ENCODE measurements around the gene CTNS. TPM values are rescaled to one million over a fixed set of nuclear protein-coding genes. Genes with fewer than 3 reads are reported as not detected.
"Not testable (repeated sequence)": the region's sequence is repeated elsewhere in the genome, so short reads cannot be mapped to it uniquely, and the experiment has no call there.

Gene CTNS
- total RNA-seq, 2 experiments from 2014 or later = 3.3 to 4.9 TPM

DNA sequence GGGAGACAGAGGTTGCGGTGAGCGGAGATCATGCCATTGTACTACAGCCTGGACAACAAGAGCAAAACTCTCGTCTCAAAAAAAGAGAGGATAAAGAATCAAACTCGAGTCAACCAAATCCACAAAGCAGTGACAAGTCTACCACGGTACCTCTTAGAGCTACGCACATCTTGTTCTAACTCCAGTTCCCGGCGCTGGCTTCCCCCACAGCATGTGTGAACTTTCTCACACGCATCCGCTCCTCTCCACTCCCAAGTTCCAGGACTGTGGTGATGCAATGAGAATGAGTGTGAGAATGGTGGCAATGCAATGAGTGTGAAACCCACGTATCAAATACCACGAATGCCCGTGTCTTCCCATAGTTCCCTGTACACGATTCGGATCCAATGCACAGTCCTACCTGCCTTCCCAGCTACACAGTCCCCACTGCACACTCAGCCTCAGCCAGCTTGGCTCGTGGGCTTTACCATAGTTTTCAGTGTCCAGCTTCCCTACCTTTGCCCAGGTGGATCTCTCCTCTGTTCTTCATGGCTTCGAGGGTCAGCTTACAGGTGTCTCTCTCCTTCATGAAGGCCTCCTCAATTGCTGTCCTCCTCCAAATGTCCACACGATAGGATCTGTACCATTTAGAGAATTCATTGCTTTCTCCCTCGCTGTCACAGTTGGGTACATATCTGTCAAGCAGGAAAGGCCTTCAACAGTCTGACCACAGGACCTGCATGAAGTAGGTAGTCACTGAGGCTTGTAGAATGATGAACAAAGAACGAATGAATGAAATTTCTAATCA, 68.6 kb downstream of the CTNS start:
- H3K4me3 ChIP-seq (ENCODE audit: low read length) = no peak overlapping the region
- H3K36me3 ChIP-seq (ENCODE audit: insufficient read depth, low read length) = no peaks in the 10 kb centered on the region
- Mint-ChIP-seq H3K4me1 (ENCODE audit: low read depth) (peaks cover 17% of the 10 kb centered on the region), H3K36me3 (ENCODE audit: low read depth) (no peaks in the 10 kb centered on the region), H3K27me3 (no peaks in the 10 kb centered on the region), H3K27ac (no peak overlapping the region), H3K9me3 (no peaks in the 10 kb centered on the region), H3K4me3 (no peak overlapping the region)
- TF ChIP-seq, protein P1, sequence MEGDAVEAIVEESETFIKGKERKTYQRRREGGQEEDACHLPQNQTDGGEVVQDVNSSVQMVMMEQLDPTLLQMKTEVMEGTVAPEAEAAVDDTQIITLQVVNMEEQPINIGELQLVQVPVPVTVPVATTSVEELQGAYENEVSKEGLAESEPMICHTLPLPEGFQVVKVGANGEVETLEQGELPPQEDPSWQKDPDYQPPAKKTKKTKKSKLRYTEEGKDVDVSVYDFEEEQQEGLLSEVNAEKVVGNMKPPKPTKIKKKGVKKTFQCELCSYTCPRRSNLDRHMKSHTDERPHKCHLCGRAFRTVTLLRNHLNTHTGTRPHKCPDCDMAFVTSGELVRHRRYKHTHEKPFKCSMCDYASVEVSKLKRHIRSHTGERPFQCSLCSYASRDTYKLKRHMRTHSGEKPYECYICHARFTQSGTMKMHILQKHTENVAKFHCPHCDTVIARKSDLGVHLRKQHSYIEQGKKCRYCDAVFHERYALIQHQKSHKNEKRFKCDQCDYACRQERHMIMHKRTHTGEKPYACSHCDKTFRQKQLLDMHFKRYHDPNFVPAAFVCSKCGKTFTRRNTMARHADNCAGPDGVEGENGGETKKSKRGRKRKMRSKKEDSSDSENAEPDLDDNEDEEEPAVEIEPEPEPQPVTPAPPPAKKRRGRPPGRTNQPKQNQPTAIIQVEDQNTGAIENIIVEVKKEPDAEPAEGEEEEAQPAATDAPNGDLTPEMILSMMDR (IDR thresholded peaks at IDR 0.05) = no peak
- ChIA-PET CTCF (no interaction called here), POLR2A (no interaction called here)
- no peak overlapping the region for H3K27ac ChIP-seq (ENCODE audit: low read depth in 1 of 2, low read length in 2 of 2)
- H3K9me3 ChIP-seq (ENCODE audit: control insufficient read depth in 1 of 2, insufficient read depth in 1 of 2, low read length in 2 of 2) = no peaks in the 10 kb centered on the region
- ATAC-seq (ENCODE audit: poor library complexity) (no peak), DNase-seq (no peak)
- intact Hi-C loops (cut with DNase I, micrococcal nuclease) = no loop called here
- H3K4me1 ChIP-seq (ENCODE audit: insufficient read depth, low read length) = no peaks in the 10 kb centered on the region
- no peaks in the 10 kb centered on the region for H3K27me3 ChIP-seq (ENCODE audit: control insufficient read depth in 1 of 2, insufficient read depth in 2 of 2, low read length in 2 of 2)

DNA sequence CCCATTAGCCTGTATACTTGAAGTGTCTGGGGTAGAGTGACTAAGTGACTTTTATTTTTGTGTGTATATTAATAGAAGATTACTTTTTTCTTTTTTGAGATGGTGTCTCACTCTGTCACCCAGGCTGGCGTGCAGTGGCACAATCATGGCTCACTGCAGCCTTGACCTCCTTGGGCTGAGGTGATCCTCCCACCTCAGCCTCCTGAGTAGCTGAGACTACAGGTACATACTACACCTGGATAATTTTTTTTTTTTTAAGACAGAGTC, 69.1 kb downstream of the CTNS start:
- POLR2A ChIA-PET = interaction anchor here (1.8 kb wide), 1 partner anchor 11 kb away, joined by 5 read pairs; no protein-coding TSS in a partner anchor
- H3K4me1 ChIP-seq (ENCODE audit: insufficient read depth, low read length); H3K36me3 Mint-ChIP-seq (ENCODE audit: low read depth); H3K27ac ChIP-seq (ENCODE audit: low read depth in 1 of 2, low read length in 2 of 2); H3K36me3 ChIP-seq (ENCODE audit: insufficient read depth, low read length); H3K27ac Mint-ChIP-seq; CTCF ChIA-PET; H3K27me3 ChIP-seq (ENCODE audit: control insufficient read depth in 1 of 2, insufficient read depth in 2 of 2, low read length in 2 of 2); ATAC-seq (ENCODE audit: poor library complexity); DNase-seq; H3K4me3 ChIP-seq (ENCODE audit: low read length); H3K9me3 Mint-ChIP-seq; H3K27me3 Mint-ChIP-seq; H3K9me3 ChIP-seq (ENCODE audit: control insufficient read depth in 1 of 2, insufficient read depth in 1 of 2, low read length in 2 of 2); intact Hi-C loops (cut with DNase I, micrococcal nuclease); H3K4me3 Mint-ChIP-seq: not testable (repeated sequence)
- H3K4me1 Mint-ChIP-seq (ENCODE audit: low read depth) = peaks cover 20% of the 10 kb centered on the region

DNA sequence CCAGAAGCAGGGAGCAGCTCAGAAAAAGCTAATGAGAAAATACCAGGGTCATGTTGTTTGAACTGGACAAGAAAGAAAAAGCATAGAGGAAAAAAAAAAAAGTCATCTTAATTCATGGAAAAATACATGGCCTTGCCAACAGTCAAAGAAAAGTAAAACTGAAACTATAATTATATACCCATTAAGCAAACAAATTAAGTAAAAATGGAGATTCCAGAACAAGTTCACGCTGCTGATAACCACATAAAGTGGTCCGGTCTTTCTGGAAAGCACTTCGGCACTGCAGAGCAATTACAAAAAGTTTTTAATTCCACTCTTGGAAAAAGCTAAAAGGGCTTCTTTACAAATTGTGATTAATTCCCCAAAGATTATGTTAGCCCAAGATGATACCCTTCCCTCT, 71.8 kb downstream of the CTNS start:
- Histone ChIP-seq H3K4me1 (ENCODE audit: insufficient read depth, low read length) (peaks cover 30% of the 10 kb centered on the region), H3K36me3 (ENCODE audit: insufficient read depth, low read length) (no peaks in the 10 kb centered on the region), H3K27ac (ENCODE audit: low read depth in 1 of 2, low read length in 2 of 2) (no peak overlapping the region), H3K27me3 (ENCODE audit: control insufficient read depth in 1 of 2, insufficient read depth in 2 of 2, low read length in 2 of 2) (no peaks in the 10 kb centered on the region), H3K4me3 (ENCODE audit: low read length) (no peak overlapping the region), H3K9me3 (ENCODE audit: control insufficient read depth in 1 of 2, insufficient read depth in 1 of 2, low read length in 2 of 2) (no peaks in the 10 kb centered on the region)
- Mint-ChIP-seq H3K27ac (no peak overlapping the region), H3K4me3 (no peak overlapping the region), H3K9me3 (peaks cover 2% of the 10 kb centered on the region), H3K4me1 (ENCODE audit: low read depth) (peaks cover 43% of the 10 kb centered on the region), H3K27me3 (no peaks in the 10 kb centered on the region), H3K36me3 (ENCODE audit: low read depth) (peaks cover 19% of the 10 kb centered on the region)
- ChIA-PET CTCF (no interaction called here), POLR2A (interaction anchor here (1.9 kb wide), 1 partner anchor 12 kb away, joined by 6 read pairs; the partner anchor contains the start of gene P2RX5)
- TF ChIP-seq, protein P1 (IDR thresholded peaks at IDR 0.05) = no peak
- DNase-seq (no peak), ATAC-seq (ENCODE audit: poor library complexity) (no peak)
- intact Hi-C loops (cut with DNase I, micrococcal nuclease) = no loop called here
